DMS114 treated with DMSO at 0.1 percent for 48 hours (cell line): ENCODE data around the gene TIMM50.
A peak's percentile ranks its signal among the peaks of the same experiment; 100 is the strongest.
"Not testable (repeated sequence)": the region's sequence is repeated elsewhere in the genome, so short reads cannot be mapped to it uniquely, and the experiment has no call there.

Experiments
- DNase-seq: peaks from one replicate; lab custom pipeline; 2025; ENCODE audit not compliant: unreplicated experiment; lab: John Stamatoyannopoulos, UW

Gene TIMM50

GRCh38 chr19:39469036-39469435, 11.6 kb upstream of the TIMM50 start:
- DNase-seq, result no peak

GRCh38 chr19:39469567-39469966, 11.1 kb upstream of the TIMM50 start:
- no peak for DNase-seq

GRCh38 chr19:39470724-39471339, 9.8 kb upstream of the TIMM50 start:
- no peak for DNase-seq

- DNase-seq, result no peak
These were observed 8.7 kb upstream of the TIMM50 start for GRCh38 chr19:39471756-39472536.

- no peak for DNase-seq
These were observed 7.7 kb upstream of the TIMM50 start for GRCh38 chr19:39472746-39473442.

GRCh38 chr19:39473443-39473960, 7.1 kb upstream of the TIMM50 start:
- no peak for DNase-seq

GRCh38 chr19:39474139-39474620, 6.5 kb upstream of the TIMM50 start:
- DNase-seq, result no peak

GRCh38 chr19:39475748-39476147, 4.9 kb upstream of the TIMM50 start:
- no peak for DNase-seq

GRCh38 chr19:39479319-39479801, 1.3 kb upstream of the TIMM50 start:
- DNase-seq, result not testable (repeated sequence)

GRCh38 chr19:39479916-39480315, 722 bp upstream of the TIMM50 start:
- no peak for DNase-seq

GRCh38 chr19:39481229-39481545, 549 bp downstream of the TIMM50 start:
- no peak for DNase-seq

GRCh38 chr19:39481676-39482075, 1.0 kb downstream of the TIMM50 start:
- DNase-seq, result no peak

GRCh38 chr19:39483141-39483540, 2.5 kb downstream of the TIMM50 start:
- DNase-seq, result no peak

- DNase-seq, result no peak
These were observed 9.1 kb downstream of the TIMM50 start for GRCh38 chr19:39489756-39490155.

- DNase-seq, result no peak
These were observed 11.6 kb downstream of the TIMM50 start for GRCh38 chr19:39492225-39492624.

- no peak for DNase-seq
These were observed 12.2 kb downstream of the TIMM50 start for GRCh38 chr19:39492788-39493187.

- DNase-seq, result no peak
These were observed 14.0 kb downstream of the TIMM50 start for GRCh38 chr19:39494661-39495060.

GRCh38 chr19:39496063-39496462, 15.4 kb downstream of the TIMM50 start:
- no peak for DNase-seq

- DNase-seq, result no peak
These were observed 17.0 kb downstream of the TIMM50 start for GRCh38 chr19:39497701-39497995.

GRCh38 chr19:39497996-39498797, 17.6 kb downstream of the TIMM50 start:
- peak; percentile 68 for DNase-seq
